Pancreas (tissue), 10 donors: ENCODE results near the gene IL20RB. TPM values are rescaled to one million over a fixed set of nuclear protein-coding genes. Genes with fewer than 3 reads are reported as not detected.
"Not testable (repeated sequence)": the region's sequence is repeated elsewhere in the genome, so short reads cannot be mapped to it uniquely, and the experiment has no call there.

ENCODE experiments used
- ATAC-seq, 4 donors: fragments of 200-7000 bp; cut with Tn5 transposase; one replicate each; pipeline versions ENCODE4 v1.8.0 to v1.9.1; 2020; ENCODE audit warnings: mild to moderate bottlenecking in 4 of 4, moderate library complexity in 4 of 4
- DNase-seq, 6 donors: peaks; one replicate each; pipeline ENCODE4 v3.0.0-alpha.2; 2020
- FAIRE-seq: peaks from 2 replicates; lab custom pipeline; 2012; peaks lifted over from hg19 to GRCh38; lab: Jason Lieb, UNC
- H3K27ac ChIP-seq, 4 donors: fragments of 200-600 bp; sonication (generic); 1 replicate in 3 of 4; 2 replicates in 1 of 4; pipeline versions ENCODE4 v1.5.0 to v1.8.0; 2020
- H3K27me3 ChIP-seq, 4 donors: fragments of 200-600 bp; one replicate each; pipeline ENCODE4 v1.8.0; 2021
- H3K36me3 ChIP-seq, 3 donors: fragments of 200-600 bp; sonication (generic) in 1 of 3; one replicate each; pipeline versions ENCODE4 v1.5.0 to v1.8.0; 2020 to 2021
- H3K4me1 ChIP-seq, 3 donors: fragments of 200-600 bp; one replicate each; pipeline ENCODE4 v1.8.0; 2021
- H3K4me3 ChIP-seq, 4 donors: fragments of 200-600 bp; sonication (generic) in 2 of 4; one replicate each; pipeline versions ENCODE4 v1.5.0 to v1.8.0; 2020 to 2021
- H3K9me3 ChIP-seq, 4 donors: fragments of 200-600 bp; one replicate each; pipeline ENCODE4 v1.8.0; 2021
- WGBS, 2 donors: extraction: QIAGEN DNeasy Blood & Tissue Kit; methylation state at CpG; one replicate each; pipeline ENCODE4 v1.1.7; 2013; 5-methylcytosine and 5-hydroxymethylcytosine counted together
- intact Hi-C, 3 donors: fragments of 100-400 bp; cut with DNase I; formaldehyde crosslinking; loops; one replicate each; pipeline versions ENCODE4 v1.11.1 to v1.14.2; 2022
- polyA plus RNA-seq, 2 donors: library from polyadenylated mRNA; stranded (reverse); fragments of 200-250 nt; gene quantifications; one replicate each; pipeline ENCODE4 v1.2.3, GENCODE V29; 2013
- total RNA-seq, 6 donors: library from RNA; stranded (reverse); fragmentation: NEBNext Ultra II Directional in 4 of 6; extraction: Animal tissue kit (Norgen Biotek cat#: 25700) in 4 of 6; gene quantifications; one replicate each; pipeline versions ENCODE4 v1.2.1 to v1.2.4, GENCODE V29; 2021 to 2023
- TF ChIP-seq, protein P1 (sequence below), 4 donors: fragments of 200-600 bp; sonication (generic) in 3 of 4; IDR thresholded peaks; one replicate each; pipeline versions ENCODE4 v1.5.0 to v1.8.0; 2021; ENCODE audit warnings: antibody characterized with exemption in 4 of 4
- donor health status: healthy with polysubstance abuse.
- donor health status: DM: no; HTN: no; CAD: no; lungs with moderate emphysema.
- donor health status: DM: no; HTN: no; CAD: no.
- donor health status: control.
- donor health status: control.
- donor health status: Bipolar disorder and iron deficiency.
- donor health status: DM: yes; HTN: yes; CAD: no.
- donor health status: DM: no; HTN: no; CAD: no.
- donor health status: DM: no; HTN: no; CAD: no.
- donor health status: DM: yes; HTN: yes; CAD: no.

IL20RB gene
- total and polyA plus RNA-seq, 8 donors = 0.28 to 1.3 (median 0.39) TPM

DNA sequence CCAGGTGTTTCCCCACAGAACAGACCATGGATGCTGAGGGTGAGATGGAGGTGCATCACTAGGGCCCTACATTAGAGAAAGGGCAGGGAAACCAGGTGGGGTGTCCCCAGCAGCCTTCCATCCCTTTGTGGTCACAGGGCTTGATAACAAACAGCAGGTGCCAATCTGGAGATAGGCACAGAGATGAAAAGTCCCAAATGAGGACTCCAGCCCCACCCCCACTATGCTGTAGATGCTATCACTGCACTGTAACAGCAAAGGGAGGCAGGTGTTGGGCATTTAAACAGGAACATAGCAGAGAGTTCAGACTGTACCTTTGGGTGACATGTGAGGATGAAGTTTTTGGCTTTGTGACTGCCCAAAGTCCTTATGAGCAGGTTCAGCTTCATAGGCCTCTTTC, 21.4 kb downstream of the IL20RB start:
- Histone ChIP-seq H3K4me1 (no peaks in the 10 kb centered on the region), H3K36me3 (no peaks in the 10 kb centered on the region), H3K4me3 (no peak overlapping the region), H3K27me3 (no peaks in the 10 kb centered on the region), H3K9me3 (peaks cover 0 to 2% (median 0%) of the 10 kb centered on the region in 4 donors), H3K27ac (no peak overlapping the region)
- TF ChIP-seq, protein P1, sequence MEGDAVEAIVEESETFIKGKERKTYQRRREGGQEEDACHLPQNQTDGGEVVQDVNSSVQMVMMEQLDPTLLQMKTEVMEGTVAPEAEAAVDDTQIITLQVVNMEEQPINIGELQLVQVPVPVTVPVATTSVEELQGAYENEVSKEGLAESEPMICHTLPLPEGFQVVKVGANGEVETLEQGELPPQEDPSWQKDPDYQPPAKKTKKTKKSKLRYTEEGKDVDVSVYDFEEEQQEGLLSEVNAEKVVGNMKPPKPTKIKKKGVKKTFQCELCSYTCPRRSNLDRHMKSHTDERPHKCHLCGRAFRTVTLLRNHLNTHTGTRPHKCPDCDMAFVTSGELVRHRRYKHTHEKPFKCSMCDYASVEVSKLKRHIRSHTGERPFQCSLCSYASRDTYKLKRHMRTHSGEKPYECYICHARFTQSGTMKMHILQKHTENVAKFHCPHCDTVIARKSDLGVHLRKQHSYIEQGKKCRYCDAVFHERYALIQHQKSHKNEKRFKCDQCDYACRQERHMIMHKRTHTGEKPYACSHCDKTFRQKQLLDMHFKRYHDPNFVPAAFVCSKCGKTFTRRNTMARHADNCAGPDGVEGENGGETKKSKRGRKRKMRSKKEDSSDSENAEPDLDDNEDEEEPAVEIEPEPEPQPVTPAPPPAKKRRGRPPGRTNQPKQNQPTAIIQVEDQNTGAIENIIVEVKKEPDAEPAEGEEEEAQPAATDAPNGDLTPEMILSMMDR (IDR thresholded peaks at IDR 0.05) = no peak
- FAIRE-seq (no peak), ATAC-seq (no peak), DNase-seq (no peak)
- intact Hi-C loops = no loop called here

DNA sequence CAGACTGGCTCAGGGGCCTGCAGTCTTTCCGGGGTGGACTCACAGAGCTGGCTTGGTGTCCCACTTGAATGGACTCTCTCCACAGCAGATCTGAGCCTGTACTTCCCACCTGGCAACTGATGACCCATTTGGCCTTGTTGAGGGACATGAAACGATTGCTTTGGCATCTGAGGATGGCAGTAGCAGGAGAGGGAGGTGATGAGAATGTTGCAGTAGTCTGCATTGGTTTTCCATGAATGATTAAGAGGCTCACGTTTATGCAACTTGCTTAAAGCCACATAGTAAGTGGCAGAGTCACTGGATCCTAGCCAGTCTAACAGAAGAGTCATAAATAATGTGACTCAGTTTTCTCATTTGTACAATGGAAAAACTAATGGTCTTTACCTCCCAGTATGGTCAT, 21.9 kb downstream of the IL20RB start:
- TF ChIP-seq, protein P1 (IDR thresholded peaks at IDR 0.05) = no peak
- FAIRE-seq (no peak), DNase-seq (no peak), ATAC-seq (no peak)
- intact Hi-C loops = no loop called here
- Histone ChIP-seq H3K4me3 (no peak overlapping the region), H3K27ac (no peak overlapping the region), H3K36me3 (no peaks in the 10 kb centered on the region), H3K9me3 (peaks cover 0 to 2% (median 0%) of the 10 kb centered on the region in 4 donors), H3K4me1 (no peaks in the 10 kb centered on the region), H3K27me3 (no peaks in the 10 kb centered on the region)
- 61 to 73% methylated on average over 3 of the region's 3 CpGs for WGBS, 2 donors

DNA sequence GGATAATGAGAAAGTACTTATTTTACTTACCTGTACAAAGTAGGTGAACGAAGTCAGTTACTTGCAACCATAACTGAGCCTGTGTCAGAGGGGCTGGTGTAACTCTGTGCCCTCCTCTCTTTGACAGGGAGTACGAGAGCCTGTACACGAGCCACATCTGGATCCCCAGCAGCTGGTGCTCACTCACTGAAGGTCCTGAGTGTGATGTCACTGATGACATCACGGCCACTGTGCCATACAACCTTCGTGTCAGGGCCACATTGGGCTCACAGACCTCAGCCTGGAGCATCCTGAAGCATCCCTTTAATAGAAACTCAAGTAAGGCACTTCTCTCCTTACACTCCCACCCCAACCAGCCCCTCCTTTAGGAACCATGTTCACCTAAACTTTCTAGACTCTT, 24.2 kb downstream of the IL20RB start:
- DNase-seq = no peak
- TF ChIP-seq, protein P1 (IDR thresholded peaks at IDR 0.05) = no peak
- H3K4me1 ChIP-seq = no peaks in the 10 kb centered on the region
- no peaks in the 10 kb centered on the region for H3K36me3 ChIP-seq
- FAIRE-seq = no peak
- H3K4me3 ChIP-seq = no peak overlapping the region
- H3K9me3 ChIP-seq = no peaks in the 10 kb centered on the region
- H3K27ac ChIP-seq = no peak overlapping the region
- WGBS, 2 donors = 81 to 92% methylated on average over 5 of the region's 5 CpGs
- H3K27me3 ChIP-seq = no peaks in the 10 kb centered on the region
- intact Hi-C loops = no loop called here
- ATAC-seq = no peak

DNA sequence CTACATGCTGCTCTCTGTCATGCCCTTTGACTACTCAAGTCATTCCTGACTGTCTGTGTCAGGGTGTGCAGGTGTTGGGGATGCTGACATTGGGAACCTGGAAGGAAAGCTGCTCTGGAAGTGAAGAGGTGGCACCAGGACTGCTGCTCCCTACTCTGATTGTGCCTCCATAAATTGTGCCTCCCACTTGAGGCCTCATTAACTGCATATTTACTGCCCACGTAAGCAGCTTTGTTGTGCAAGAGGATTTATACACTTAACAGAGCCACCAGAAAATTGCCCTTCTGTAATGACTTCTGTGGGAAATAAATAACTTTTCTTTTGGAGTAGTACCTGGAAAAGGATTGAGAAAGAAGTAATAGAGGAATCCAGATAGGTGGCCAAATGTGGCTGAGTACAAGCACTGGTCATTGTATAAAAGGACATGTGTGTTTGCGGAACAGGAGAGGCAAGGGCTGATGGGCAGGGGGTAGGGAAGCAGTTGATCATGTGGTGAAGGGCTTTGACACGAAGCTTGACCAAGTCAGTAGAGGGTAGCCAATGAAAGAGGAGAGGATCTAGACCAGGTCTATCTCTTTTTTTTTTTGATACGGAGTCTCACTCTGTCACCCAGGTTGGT, 24.8 kb downstream of the IL20RB start:
- no peak overlapping the region for H3K4me3 ChIP-seq
- TF ChIP-seq, protein P1 (IDR thresholded peaks at IDR 0.05) = no peak
- H3K27me3 ChIP-seq = no peaks in the 10 kb centered on the region
- no peaks in the 10 kb centered on the region for H3K36me3 ChIP-seq
- ATAC-seq (no peak), FAIRE-seq (no peak), DNase-seq (no peak)
- no peaks in the 10 kb centered on the region for H3K9me3 ChIP-seq
- WGBS, 2 donors = 91% methylated on average over 4 of the region's 4 CpGs
- no peak overlapping the region for H3K27ac ChIP-seq
- intact Hi-C loops = no loop called here
- no peaks in the 10 kb centered on the region for H3K4me1 ChIP-seq

DNA sequence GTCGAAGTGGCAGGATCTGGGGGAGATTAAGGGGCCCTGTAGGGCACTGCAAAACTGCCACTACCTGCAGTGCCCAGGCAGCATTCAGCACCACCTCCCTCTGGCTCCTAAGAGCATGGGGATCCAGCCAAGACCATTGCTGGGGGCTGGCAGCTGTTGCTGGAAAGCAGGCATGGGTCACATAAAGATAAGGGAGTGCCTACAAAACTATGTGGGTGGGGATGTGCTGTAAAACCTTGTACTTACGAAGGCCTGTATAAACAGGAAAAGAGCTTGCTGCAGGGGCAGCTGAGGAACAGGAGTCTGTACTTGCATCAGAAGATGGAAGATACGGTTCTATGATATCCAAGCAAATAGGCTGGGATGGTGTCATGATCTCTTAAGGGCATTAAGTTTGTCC, 27.1 kb downstream of the IL20RB start:
- no peak for DNase-seq
- Histone ChIP-seq H3K27me3 (no peaks in the 10 kb centered on the region), H3K27ac (no peak overlapping the region), H3K36me3 (no peaks in the 10 kb centered on the region), H3K9me3 (no peaks in the 10 kb centered on the region), H3K4me1 (no peaks in the 10 kb centered on the region), H3K4me3 (no peak overlapping the region)
- no peak for FAIRE-seq
- ATAC-seq = peak in 3 of 4 donors; percentile 35 to 72 (median 55)
- intact Hi-C loops = no loop called here
- WGBS, 2 donors = 55 to 62% methylated on average over 3 of the region's 3 CpGs
- TF ChIP-seq, protein P1 (IDR thresholded peaks at IDR 0.05) = no peak

DNA sequence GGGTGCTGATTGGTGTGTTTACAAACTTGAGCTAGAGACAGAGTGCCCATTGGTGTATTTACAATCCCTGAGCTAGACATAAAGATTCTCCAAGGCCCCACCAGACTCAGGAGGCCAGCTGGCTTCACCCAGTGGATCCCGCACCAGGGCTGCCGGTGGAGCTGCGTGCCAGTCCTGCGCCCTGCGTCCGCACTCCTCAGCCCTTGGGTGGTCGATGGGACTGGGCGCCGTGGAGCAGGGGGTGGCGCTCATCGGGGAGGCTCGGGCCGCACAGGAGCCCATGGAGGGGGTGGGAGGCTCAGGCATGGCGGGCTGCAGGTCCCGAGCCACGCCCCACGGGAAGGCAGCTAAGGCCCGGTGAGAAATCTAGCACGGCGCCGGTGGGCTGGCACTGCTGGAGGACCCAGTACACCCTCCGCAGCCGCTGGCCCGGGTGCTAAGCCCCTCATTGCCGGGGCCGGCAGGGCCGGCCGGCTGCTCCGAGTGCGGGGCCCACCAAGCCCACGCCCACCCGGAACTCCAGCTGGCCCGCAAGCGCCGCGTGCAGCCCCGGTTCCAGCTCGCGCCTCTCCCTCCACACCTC, 29.7 kb downstream of the IL20RB start:
- FAIRE-seq, H3K27ac ChIP-seq, H3K36me3 ChIP-seq, H3K4me1 ChIP-seq, ATAC-seq, H3K27me3 ChIP-seq, DNase-seq, H3K9me3 ChIP-seq, H3K4me3 ChIP-seq, intact Hi-C loops: not testable (repeated sequence)
- 92 to 96% methylated on average over 26 to 39 of the region's 39 CpGs for WGBS, 2 donors
